Epithelial cell of esophagus (primary cell): ENCODE data around the gene ABHD12.

Experiments used
- DNase-seq: peaks from one replicate; pipeline ENCODE4 v3.0.0; 2010; ENCODE audit warnings: low read depth
- H3K4me3 ChIP-seq: 2 replicates; pipeline ENCODE4 v1.5.1; 2011; ENCODE audit warnings: mild to moderate bottlenecking, low read length, control low read depth
- CTCF ChIP-seq: IDR thresholded peaks from 2 replicates; pipeline ENCODE4 v1.5.1; 2011; ENCODE audit warnings: low read depth, mild to moderate bottlenecking, low read length, control low read depth, inconsistent platforms; ENCODE audit not compliant: insufficient read depth; ENCODE audit errors: missing control alignments

The ABHD12 gene

GRCh38 chr20:25286917-25287316, 103.7 kb downstream of the ABHD12 start:
- no peak for TF ChIP-seq CTCF
- no peak overlapping the region for H3K4me3 ChIP-seq
- no peak for DNase-seq

- no peak for TF ChIP-seq CTCF
- no peak for DNase-seq
These were observed 104.5 kb downstream of the ABHD12 start for GRCh38 chr20:25285856-25286798.

GRCh38 chr20:25285091-25285647, 105.5 kb downstream of the ABHD12 start:
- H3K4me3 ChIP-seq: no peak overlapping the region
- no peak for TF ChIP-seq CTCF
- no peak for DNase-seq

More at GRCh38 chr20:25285856-25286798, 104.5 kb downstream of the ABHD12 start:
- H3K4me3 ChIP-seq: no peak overlapping the region

- no peak for DNase-seq
- TF ChIP-seq CTCF: no peak
- no peak overlapping the region for H3K4me3 ChIP-seq
These were observed 106.5 kb downstream of the ABHD12 start for GRCh38 chr20:25284131-25284601.

- no peak for TF ChIP-seq CTCF
- DNase-seq: no peak
- H3K4me3 ChIP-seq: no peak overlapping the region
These were observed 107.2 kb downstream of the ABHD12 start for GRCh38 chr20:25283221-25283951.

GRCh38 chr20:25282796-25283195, 107.8 kb downstream of the ABHD12 start:
- no peak for DNase-seq
- no peak for TF ChIP-seq CTCF
- no peak overlapping the region for H3K4me3 ChIP-seq
